ENCODE results near the gene TEC.

DNA sequence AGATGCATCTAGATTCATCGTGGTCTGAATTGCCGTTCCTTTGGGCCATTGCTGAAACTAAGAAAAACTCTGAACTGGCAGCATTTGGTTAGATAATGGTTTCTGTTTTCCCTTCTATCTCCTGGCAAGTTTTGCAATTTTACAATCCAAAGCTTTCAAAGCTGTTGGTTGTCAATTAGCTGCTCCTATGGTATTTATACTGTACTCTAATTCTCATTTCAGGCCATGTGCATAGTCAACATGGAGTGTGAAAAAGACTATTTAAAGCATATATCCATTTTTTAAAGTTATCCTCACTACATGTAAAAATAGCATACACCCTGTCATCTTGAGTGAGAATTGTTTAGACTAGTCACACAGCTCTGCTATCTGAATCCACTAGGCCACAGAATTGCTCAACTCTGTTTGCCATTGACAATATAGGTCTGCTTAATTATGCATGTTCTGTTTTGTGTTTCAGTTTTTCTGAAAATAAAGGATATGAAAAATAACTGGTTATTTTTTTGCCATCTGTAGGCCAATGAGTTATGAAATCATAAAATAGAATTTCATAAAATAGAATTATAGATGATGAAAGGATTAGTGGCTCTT lies 27.7 kb upstream of the TEC start:
- TF ChIP-seq, protein P1, sequence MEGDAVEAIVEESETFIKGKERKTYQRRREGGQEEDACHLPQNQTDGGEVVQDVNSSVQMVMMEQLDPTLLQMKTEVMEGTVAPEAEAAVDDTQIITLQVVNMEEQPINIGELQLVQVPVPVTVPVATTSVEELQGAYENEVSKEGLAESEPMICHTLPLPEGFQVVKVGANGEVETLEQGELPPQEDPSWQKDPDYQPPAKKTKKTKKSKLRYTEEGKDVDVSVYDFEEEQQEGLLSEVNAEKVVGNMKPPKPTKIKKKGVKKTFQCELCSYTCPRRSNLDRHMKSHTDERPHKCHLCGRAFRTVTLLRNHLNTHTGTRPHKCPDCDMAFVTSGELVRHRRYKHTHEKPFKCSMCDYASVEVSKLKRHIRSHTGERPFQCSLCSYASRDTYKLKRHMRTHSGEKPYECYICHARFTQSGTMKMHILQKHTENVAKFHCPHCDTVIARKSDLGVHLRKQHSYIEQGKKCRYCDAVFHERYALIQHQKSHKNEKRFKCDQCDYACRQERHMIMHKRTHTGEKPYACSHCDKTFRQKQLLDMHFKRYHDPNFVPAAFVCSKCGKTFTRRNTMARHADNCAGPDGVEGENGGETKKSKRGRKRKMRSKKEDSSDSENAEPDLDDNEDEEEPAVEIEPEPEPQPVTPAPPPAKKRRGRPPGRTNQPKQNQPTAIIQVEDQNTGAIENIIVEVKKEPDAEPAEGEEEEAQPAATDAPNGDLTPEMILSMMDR (IDR thresholded peaks at IDR 0.05), result no peak
- TF ChIP-seq, protein P2, sequence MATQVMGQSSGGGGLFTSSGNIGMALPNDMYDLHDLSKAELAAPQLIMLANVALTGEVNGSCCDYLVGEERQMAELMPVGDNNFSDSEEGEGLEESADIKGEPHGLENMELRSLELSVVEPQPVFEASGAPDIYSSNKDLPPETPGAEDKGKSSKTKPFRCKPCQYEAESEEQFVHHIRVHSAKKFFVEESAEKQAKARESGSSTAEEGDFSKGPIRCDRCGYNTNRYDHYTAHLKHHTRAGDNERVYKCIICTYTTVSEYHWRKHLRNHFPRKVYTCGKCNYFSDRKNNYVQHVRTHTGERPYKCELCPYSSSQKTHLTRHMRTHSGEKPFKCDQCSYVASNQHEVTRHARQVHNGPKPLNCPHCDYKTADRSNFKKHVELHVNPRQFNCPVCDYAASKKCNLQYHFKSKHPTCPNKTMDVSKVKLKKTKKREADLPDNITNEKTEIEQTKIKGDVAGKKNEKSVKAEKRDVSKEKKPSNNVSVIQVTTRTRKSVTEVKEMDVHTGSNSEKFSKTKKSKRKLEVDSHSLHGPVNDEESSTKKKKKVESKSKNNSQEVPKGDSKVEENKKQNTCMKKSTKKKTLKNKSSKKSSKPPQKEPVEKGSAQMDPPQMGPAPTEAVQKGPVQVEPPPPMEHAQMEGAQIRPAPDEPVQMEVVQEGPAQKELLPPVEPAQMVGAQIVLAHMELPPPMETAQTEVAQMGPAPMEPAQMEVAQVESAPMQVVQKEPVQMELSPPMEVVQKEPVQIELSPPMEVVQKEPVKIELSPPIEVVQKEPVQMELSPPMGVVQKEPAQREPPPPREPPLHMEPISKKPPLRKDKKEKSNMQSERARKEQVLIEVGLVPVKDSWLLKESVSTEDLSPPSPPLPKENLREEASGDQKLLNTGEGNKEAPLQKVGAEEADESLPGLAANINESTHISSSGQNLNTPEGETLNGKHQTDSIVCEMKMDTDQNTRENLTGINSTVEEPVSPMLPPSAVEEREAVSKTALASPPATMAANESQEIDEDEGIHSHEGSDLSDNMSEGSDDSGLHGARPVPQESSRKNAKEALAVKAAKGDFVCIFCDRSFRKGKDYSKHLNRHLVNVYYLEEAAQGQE (IDR thresholded peaks at IDR 0.05; ENCODE audit: insufficient read depth in 1 of 2, low read depth in 2 of 2, low read length in 1 of 2), result no peak
- no peak for TF ChIP-seq POLR2AphosphoS5 (IDR thresholded peaks at IDR 0.05; ENCODE audit: low read depth, low read length)
- TF ChIP-seq TCF7L2 (IDR thresholded peaks at IDR 0.05; ENCODE audit: low read depth, low read length), result no peak

All from Panc1 (cell line).